PFSK-1 (cell line): ENCODE results near the gene ZNF552.

Experiments
- FOXP2 ChIP-seq: optimal IDR thresholded peaks from 2 replicates; pipeline ENCODE3; 2011; ENCODE audit warnings: borderline replicate concordance, control low read depth, inconsistent platforms; ENCODE audit not compliant: insufficient read depth; ENCODE audit errors: extremely low read length, extremely low read depth
- POLR2AphosphoS5 ChIP-seq: IDR thresholded peaks from 2 replicates; pipeline ENCODE4 v1.6.1; 2012; ENCODE audit warnings: low read depth, mild to moderate bottlenecking, control low read depth, low read length, moderate library complexity
- SIN3A ChIP-seq: IDR thresholded peaks from 2 replicates; pipeline ENCODE4 v1.6.1; 2012; ENCODE audit warnings: mild to moderate bottlenecking, low read length, moderate library complexity, borderline replicate concordance; ENCODE audit not compliant: insufficient read depth
- TAF1 ChIP-seq: IDR thresholded peaks from 2 replicates; pipeline ENCODE4 v1.6.1; 2012; ENCODE audit warnings: low read length, control low read depth, borderline replicate concordance; ENCODE audit not compliant: insufficient read depth
- TF ChIP-seq, protein P1 (sequence below), 2 experiments: IDR thresholded peaks; 2 replicates each; pipeline versions ENCODE4 v1.6.1 to v1.8.0; 2011 to 2012; ENCODE audit warnings: low read depth in 2 of 2, low read length in 2 of 2, control low read depth in 1 of 2, inconsistent platforms in 1 of 2, mild to moderate bottlenecking in 1 of 2, moderate library complexity in 1 of 2; ENCODE audit not compliant: insufficient read depth in 1 of 2

The ZNF552 gene

GRCh38 chr19:57773488-57773887, 41.2 kb downstream of the ZNF552 start:
- TF ChIP-seq FOXP2 = no peak
- TF ChIP-seq, protein P1, sequence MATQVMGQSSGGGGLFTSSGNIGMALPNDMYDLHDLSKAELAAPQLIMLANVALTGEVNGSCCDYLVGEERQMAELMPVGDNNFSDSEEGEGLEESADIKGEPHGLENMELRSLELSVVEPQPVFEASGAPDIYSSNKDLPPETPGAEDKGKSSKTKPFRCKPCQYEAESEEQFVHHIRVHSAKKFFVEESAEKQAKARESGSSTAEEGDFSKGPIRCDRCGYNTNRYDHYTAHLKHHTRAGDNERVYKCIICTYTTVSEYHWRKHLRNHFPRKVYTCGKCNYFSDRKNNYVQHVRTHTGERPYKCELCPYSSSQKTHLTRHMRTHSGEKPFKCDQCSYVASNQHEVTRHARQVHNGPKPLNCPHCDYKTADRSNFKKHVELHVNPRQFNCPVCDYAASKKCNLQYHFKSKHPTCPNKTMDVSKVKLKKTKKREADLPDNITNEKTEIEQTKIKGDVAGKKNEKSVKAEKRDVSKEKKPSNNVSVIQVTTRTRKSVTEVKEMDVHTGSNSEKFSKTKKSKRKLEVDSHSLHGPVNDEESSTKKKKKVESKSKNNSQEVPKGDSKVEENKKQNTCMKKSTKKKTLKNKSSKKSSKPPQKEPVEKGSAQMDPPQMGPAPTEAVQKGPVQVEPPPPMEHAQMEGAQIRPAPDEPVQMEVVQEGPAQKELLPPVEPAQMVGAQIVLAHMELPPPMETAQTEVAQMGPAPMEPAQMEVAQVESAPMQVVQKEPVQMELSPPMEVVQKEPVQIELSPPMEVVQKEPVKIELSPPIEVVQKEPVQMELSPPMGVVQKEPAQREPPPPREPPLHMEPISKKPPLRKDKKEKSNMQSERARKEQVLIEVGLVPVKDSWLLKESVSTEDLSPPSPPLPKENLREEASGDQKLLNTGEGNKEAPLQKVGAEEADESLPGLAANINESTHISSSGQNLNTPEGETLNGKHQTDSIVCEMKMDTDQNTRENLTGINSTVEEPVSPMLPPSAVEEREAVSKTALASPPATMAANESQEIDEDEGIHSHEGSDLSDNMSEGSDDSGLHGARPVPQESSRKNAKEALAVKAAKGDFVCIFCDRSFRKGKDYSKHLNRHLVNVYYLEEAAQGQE (IDR thresholded peaks at IDR 0.05; ENCODE audit: insufficient read depth in 1 of 2, low read depth in 2 of 2, low read length in 2 of 2) = no peak

- no peak for TF ChIP-seq POLR2AphosphoS5
- TF ChIP-seq, protein P1 (IDR thresholded peaks at IDR 0.05; ENCODE audit: insufficient read depth in 1 of 2, low read depth in 2 of 2, low read length in 2 of 2) = no peak
- TF ChIP-seq FOXP2 = no peak
- no peak for TF ChIP-seq TAF1
- TF ChIP-seq SIN3A = no peak
Observed at GRCh38 chr19:57771417-57771816, 43.3 kb downstream of the ZNF552 start.

DNA sequence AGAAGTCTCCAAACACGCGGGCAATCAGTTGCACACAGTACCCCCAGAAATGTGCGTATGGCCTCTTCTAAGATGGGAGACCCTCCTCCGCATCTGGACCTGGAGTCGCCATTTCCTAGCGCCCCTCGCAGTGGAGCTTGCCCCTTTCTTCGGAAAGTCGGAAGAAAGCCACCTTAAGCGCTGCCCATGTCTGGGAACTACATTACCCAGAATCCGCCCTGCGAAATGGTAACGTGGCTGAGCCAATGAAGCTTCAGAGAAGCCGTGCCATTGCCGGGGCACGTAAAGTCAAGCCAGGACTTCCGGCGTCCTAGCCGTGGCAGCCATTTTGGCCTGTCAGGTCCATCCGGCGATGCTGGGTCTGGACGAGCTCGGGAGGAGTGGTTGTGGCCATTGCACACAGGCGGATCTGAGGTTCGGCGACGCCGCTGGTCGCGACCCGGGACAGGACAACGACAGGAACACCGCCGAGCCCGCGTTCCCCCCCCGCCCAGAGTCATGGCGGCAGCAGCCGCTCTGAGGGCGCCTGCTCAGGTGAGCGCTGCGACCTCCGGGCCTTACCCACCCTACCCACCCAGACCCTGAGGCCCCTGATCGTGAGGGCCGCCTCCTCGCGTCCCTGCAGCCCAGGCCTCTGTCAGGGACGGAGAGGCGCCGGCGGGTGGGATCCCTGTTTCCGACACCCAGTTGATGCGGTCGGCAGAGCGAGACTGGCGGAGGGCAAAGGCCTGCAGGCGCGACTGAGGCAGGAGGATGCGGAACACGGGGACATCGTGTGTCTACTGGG, 45.2 kb downstream of the ZNF552 start, which contains the start of gene ZNF586:
ZNF586 (plus strand) TSS at position 332 of the 787 bp plus-strand sequence; CDS start at position 499, 167 bp downstream.
- TF ChIP-seq, protein P1 (IDR thresholded peaks at IDR 0.05; ENCODE audit: insufficient read depth in 1 of 2, low read depth in 2 of 2, low read length in 2 of 2) = no peak
- TF ChIP-seq POLR2AphosphoS5 = peak; percentile 74

- TF ChIP-seq, protein P1 (IDR thresholded peaks at IDR 0.05; ENCODE audit: insufficient read depth in 1 of 2, low read depth in 2 of 2, low read length in 2 of 2) = no peak
- TF ChIP-seq TAF1 = no peak
- TF ChIP-seq FOXP2 = no peak
- TF ChIP-seq SIN3A = no peak
- TF ChIP-seq POLR2AphosphoS5 = no peak
Observed at GRCh38 chr19:57759096-57759495, 55.6 kb downstream of the ZNF552 start.

- TF ChIP-seq POLR2AphosphoS5 = no peak
- no peak for TF ChIP-seq TAF1
- TF ChIP-seq FOXP2 = no peak
- no peak for TF ChIP-seq SIN3A
- TF ChIP-seq, protein P1 (IDR thresholded peaks at IDR 0.05; ENCODE audit: insufficient read depth in 1 of 2, low read depth in 2 of 2, low read length in 2 of 2) = no peak
Observed at GRCh38 chr19:57757941-57758340, 56.8 kb downstream of the ZNF552 start.
